GM12864 (cell line): ENCODE measurements around the gene SPIRE1.

Experiments
- DNase-seq: peaks from one replicate; pipeline ENCODE4 v3.0.0-alpha.2; 2011; ENCODE audit warnings: low read depth
- H3K4me3 ChIP-seq: 2 replicates; pipeline ENCODE4 v1.5.1; 2011; ENCODE audit warnings: mild to moderate bottlenecking, low read depth, low read length, control low read depth
- TF ChIP-seq, protein P1 (sequence below): IDR thresholded peaks from 2 replicates; pipeline ENCODE4 v1.5.1; 2011; ENCODE audit warnings: low read depth, mild to moderate bottlenecking, moderate library complexity, low read length, control low read depth, inconsistent platforms; ENCODE audit errors: missing control alignments

SPIRE1 gene

DNA sequence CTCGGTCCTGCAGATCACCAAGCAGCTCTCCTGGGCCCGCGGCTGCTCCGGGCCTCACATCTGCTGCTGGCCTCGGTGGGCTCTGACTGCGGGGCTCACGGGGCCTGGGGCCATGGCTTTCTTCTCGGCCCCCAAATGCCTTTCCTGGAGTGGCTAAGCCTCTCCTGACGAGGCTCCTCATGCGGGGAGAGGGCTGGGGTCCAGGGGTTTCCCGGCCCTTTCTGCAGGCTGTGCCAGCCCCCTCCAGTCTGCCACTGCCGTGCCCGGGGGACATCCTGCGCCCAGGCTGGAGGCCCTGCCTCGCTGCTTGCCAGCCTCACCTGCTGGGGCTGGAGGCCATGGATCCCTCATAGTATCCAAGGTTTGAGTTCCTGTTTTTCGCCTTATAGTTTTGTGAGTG lies 226.3 kb downstream of the SPIRE1 start:
- TF ChIP-seq, protein P1, sequence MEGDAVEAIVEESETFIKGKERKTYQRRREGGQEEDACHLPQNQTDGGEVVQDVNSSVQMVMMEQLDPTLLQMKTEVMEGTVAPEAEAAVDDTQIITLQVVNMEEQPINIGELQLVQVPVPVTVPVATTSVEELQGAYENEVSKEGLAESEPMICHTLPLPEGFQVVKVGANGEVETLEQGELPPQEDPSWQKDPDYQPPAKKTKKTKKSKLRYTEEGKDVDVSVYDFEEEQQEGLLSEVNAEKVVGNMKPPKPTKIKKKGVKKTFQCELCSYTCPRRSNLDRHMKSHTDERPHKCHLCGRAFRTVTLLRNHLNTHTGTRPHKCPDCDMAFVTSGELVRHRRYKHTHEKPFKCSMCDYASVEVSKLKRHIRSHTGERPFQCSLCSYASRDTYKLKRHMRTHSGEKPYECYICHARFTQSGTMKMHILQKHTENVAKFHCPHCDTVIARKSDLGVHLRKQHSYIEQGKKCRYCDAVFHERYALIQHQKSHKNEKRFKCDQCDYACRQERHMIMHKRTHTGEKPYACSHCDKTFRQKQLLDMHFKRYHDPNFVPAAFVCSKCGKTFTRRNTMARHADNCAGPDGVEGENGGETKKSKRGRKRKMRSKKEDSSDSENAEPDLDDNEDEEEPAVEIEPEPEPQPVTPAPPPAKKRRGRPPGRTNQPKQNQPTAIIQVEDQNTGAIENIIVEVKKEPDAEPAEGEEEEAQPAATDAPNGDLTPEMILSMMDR = no peak
- no peak overlapping the region for H3K4me3 ChIP-seq
- DNase-seq = no peak

- H3K4me3 ChIP-seq = no peak overlapping the region
- no peak for DNase-seq
- TF ChIP-seq, protein P1 = no peak
Measured at GRCh38 chr18:12430137-12430990, 227.5 kb downstream of the SPIRE1 start.

DNA sequence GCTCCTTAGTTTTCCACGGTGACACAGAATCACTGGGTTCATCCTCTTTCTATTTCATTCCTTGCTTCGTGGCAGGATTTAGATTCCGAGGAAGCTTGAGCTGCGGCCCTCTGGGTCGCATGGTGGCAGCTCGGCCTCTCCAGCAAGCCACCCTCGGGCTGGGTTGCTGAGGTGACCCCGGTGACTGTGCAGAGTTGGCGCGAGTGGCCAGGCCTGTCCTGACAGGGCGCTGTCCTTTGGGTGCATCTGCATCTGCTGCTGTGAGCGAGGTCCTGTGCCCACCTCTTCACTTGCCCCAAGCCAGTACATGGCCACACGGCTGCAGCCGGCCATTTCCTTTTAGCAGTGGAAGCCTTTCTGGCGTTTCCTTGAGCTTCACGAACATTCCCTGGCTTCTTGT lies 228.4 kb downstream of the SPIRE1 start:
- no peak for DNase-seq
- TF ChIP-seq, protein P1 = no peak
- no peak overlapping the region for H3K4me3 ChIP-seq

DNA sequence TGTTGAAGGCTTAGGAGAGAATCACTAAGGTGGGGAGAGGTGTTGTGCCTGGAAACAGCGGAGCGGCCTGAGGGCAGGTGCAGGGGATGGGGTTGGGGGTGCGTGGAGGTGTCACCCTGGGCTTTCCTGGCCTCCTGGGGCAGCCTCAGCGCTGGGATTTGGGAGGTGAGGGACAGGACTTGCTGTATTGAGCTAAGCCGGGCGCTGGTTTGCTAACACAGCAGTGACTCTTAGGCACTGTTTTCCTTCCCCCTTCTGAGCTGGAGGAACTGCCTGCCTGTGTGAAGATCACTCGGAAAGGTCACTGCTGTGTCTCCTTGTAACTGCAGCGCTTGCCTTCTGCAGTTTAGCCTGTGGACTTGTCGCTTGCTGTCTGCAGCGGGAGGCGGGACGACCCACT lies 229.0 kb downstream of the SPIRE1 start:
- TF ChIP-seq, protein P1 = no peak
- DNase-seq = no peak
- H3K4me3 ChIP-seq = no peak overlapping the region

- H3K4me3 ChIP-seq = no peak overlapping the region
- TF ChIP-seq, protein P1 = no peak
- DNase-seq = no peak
Measured at GRCh38 chr18:12426924-12427323, 231.0 kb downstream of the SPIRE1 start.

- TF ChIP-seq, protein P1 = no peak
- no peak overlapping the region for H3K4me3 ChIP-seq
- DNase-seq = no peak
Measured at GRCh38 chr18:12424252-12424651, 233.7 kb downstream of the SPIRE1 start.

DNA sequence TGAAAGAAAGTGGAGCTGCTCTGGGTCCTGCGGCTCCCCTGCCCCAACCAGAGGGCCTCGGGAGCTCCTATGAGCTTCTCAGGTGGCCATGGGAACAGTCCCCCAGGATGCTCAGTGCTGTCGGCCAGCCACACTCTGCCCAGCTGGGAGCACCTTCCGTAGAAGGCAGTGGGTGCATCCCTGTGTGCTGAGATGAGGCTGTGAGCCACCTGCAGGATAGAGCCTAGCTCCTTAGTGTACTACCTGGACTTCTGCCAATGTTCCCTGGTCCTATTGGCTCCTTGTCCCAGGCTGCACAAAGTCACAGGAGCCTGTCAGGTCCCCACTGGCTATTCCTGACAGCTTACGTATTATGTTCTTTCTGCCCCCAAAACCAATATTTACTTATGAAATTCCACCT lies 234.1 kb downstream of the SPIRE1 start:
- DNase-seq = no peak
- TF ChIP-seq, protein P1 = no peak
- no peak overlapping the region for H3K4me3 ChIP-seq
